Panc1 (cell line): ENCODE results near the gene FGFR4.

Experiments
- POLR2AphosphoS5 ChIP-seq: IDR thresholded peaks from 2 replicates; pipeline ENCODE4 v1.6.1; 2012; ENCODE audit warnings: mild to moderate bottlenecking, low read depth, low read length, moderate library complexity
- SIN3A ChIP-seq: IDR thresholded peaks from 2 replicates; pipeline ENCODE4 v1.6.1; 2012; ENCODE audit warnings: low read depth, mild to moderate bottlenecking, low read length, moderate library complexity, borderline replicate concordance; ENCODE audit not compliant: insufficient read depth
- TCF7L2 ChIP-seq: IDR thresholded peaks from 2 replicates; pipeline ENCODE4 v1.6.1; 2011; ENCODE audit warnings: mild to moderate bottlenecking, low read depth, low read length, inconsistent platforms
- TF ChIP-seq, protein P1 (sequence below): fragments of 450-650 bp; IDR thresholded peaks from 2 replicates; pipeline ENCODE4 v1.5.1; 2017; ENCODE audit warnings: mild to moderate bottlenecking

DNA sequence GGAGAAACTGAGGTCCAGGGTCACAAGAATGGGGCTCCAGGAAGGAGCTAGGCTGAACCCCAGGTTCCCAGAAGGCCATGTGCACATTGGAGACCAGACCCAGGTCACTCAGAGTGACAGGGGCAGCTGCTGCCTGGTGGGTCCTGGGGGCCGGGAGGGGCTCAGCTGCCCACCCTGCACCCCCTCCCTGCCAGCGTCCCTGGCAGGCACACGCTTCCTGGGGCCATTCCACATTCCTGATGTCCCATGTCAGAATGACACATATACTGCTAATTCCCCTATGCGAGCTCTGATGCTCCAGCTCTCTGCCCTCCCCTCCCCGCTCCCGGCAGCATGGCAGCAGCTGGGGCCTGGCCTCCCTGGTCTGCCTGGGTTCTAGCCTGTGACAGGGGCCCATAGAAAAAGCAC, 14.0 kb downstream of the FGFR4 start:
- TF ChIP-seq, protein P1, sequence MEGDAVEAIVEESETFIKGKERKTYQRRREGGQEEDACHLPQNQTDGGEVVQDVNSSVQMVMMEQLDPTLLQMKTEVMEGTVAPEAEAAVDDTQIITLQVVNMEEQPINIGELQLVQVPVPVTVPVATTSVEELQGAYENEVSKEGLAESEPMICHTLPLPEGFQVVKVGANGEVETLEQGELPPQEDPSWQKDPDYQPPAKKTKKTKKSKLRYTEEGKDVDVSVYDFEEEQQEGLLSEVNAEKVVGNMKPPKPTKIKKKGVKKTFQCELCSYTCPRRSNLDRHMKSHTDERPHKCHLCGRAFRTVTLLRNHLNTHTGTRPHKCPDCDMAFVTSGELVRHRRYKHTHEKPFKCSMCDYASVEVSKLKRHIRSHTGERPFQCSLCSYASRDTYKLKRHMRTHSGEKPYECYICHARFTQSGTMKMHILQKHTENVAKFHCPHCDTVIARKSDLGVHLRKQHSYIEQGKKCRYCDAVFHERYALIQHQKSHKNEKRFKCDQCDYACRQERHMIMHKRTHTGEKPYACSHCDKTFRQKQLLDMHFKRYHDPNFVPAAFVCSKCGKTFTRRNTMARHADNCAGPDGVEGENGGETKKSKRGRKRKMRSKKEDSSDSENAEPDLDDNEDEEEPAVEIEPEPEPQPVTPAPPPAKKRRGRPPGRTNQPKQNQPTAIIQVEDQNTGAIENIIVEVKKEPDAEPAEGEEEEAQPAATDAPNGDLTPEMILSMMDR, result no peak
- TF ChIP-seq POLR2AphosphoS5 (no peak), TCF7L2 (no peak), SIN3A (no peak)
